Muscle of leg (tissue), 11 donors: ENCODE measurements around the gene SLC35B4. TPM values are rescaled to one million over a fixed set of nuclear protein-coding genes. Genes with fewer than 3 reads are reported as not detected.

Experiments used
- DNase-seq: peaks from one replicate; pipeline ENCODE4 v3.0.0; 2013
- H3K27ac ChIP-seq: one replicate; pipeline ENCODE4 v1.5.1; 2013; ENCODE audit warnings: mild to moderate bottlenecking, low read length, control low read depth
- H3K27me3 ChIP-seq: one replicate; pipeline ENCODE4 v1.6.1; 2013; ENCODE audit warnings: low read length; ENCODE audit not compliant: control insufficient read depth, insufficient read depth
- H3K36me3 ChIP-seq: one replicate; pipeline ENCODE4 v1.6.1; 2013; ENCODE audit warnings: low read length; ENCODE audit not compliant: control insufficient read depth, insufficient read depth
- H3K4me1 ChIP-seq: one replicate; pipeline ENCODE4 v1.6.1; 2013; ENCODE audit warnings: low read length; ENCODE audit not compliant: control insufficient read depth, insufficient read depth
- H3K4me3 ChIP-seq: one replicate; pipeline ENCODE4 v1.5.1; 2013; ENCODE audit warnings: low read length, control low read depth
- H3K9me3 ChIP-seq: replicated peaks from 2 replicates; pipeline ENCODE4 v1.6.1; 2013; ENCODE audit warnings: low read depth, low read length; ENCODE audit not compliant: control insufficient read depth
- WGBS: methylation state at CpG from one replicate; pipeline ENCODE4 v1.1.5; 2013; ENCODE audit warnings: missing lambda C conversion rate; ENCODE audit not compliant: insufficient coverage; 5-methylcytosine and 5-hydroxymethylcytosine counted together
- polyA plus RNA-seq, 8 donors: library from polyadenylated mRNA; unstranded; fragments of 120-200 nt; gene quantifications; one replicate each; pipeline versions ENCODE4 v1.2.1 to v1.2.3, GENCODE V29; 2013; ENCODE audit warnings: inconsistent platforms in 1 of 8, low replicate concordance in 1 of 8; ENCODE audit not compliant: insufficient read length in 8 of 8, insufficient read depth in 1 of 8
- total RNA-seq: library from RNA; stranded (reverse); fragments of 120-200 nt; gene quantifications from one replicate; pipeline ENCODE4 v1.2.4, GENCODE V29; 2013

The SLC35B4 gene
- total and polyA plus RNA-seq, 9 donors = 8.2 to 12.0 (median 10.1) TPM

DNA sequence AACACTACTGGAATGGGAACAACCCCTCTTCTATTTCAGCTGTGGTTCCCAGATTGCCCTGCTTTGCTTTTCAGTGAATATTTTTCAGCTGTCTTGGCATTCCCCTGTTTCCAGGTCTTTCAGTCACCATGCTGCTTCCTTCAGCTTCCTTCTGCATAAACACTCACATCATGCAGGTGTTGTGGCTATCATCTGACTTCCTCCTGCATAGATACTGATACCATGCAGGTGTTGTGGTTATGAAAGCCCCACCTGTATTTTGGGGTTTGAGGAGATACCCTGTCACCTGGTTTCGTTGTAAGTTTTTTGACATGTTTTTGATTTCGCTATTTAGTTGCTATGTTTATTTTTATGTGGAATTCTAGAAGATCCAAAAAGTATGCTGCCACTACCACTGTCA is 71.5 kb downstream of the SLC35B4 start:
- DNase-seq = no peak
- H3K4me3 ChIP-seq = no peak overlapping the region
- no CpG with 5 or more reads among the region's 2 CpGs for WGBS
- no peak overlapping the region for H3K27ac ChIP-seq
- H3K27me3 ChIP-seq = no peaks in the 10 kb centered on the region
- H3K36me3 ChIP-seq = no peaks in the 10 kb centered on the region
- no peaks in the 10 kb centered on the region for H3K4me1 ChIP-seq
- no peaks in the 10 kb centered on the region for H3K9me3 ChIP-seq

Other genes with a start within 250 kb of the SLC35B4 start
- 0.89 TPM for gene LRGUK, start 189.6 kb downstream of the SLC35B4 start, total RNA-seq
- 1 to 10 TPM in 1 of 8 donors, under 1 TPM in 7; 0.23 to 1.0 (median 0.35) TPM for gene LRGUK, start 189.6 kb downstream of the SLC35B4 start, polyA plus RNA-seq
- gene AKR1B1, start 142.2 kb upstream of the SLC35B4 start, total RNA-seq = 44.8 TPM
- 100 to 1,000 TPM in 7 of 8 donors, 10 to 100 TPM in 1; 94.3 to 136 (median 117) TPM for gene AKR1B1, start 142.2 kb upstream of the SLC35B4 start, polyA plus RNA-seq
- 0.31 TPM for gene AKR1B10, start 210.6 kb upstream of the SLC35B4 start, total RNA-seq
- 1 to 10 TPM in 1 of 8 donors, under 1 TPM in 7; 0.25 to 2.8 (median 0.41) TPM for gene AKR1B10, start 210.6 kb upstream of the SLC35B4 start, polyA plus RNA-seq
- 0.31 TPM for gene AKR1B15, start 232.2 kb upstream of the SLC35B4 start, total RNA-seq
- gene AKR1B15, start 232.2 kb upstream of the SLC35B4 start, polyA plus RNA-seq = under 1 TPM in 7 of 8 donors, not detected in 1; 0.14 to 0.63 (median 0.26) TPM